Glomerular visceral epithelial cell (primary cell): ENCODE measurements around the gene CCDC59.
"Not testable (repeated sequence)": the region's sequence is repeated elsewhere in the genome, so short reads cannot be mapped to it uniquely, and the experiment has no call there.

Source experiments
- DNase-seq: peaks from one replicate; pipeline ENCODE4 v3.0.0-alpha.2; 2016; ENCODE audit errors: extremely low spot score

The CCDC59 gene, protein sequence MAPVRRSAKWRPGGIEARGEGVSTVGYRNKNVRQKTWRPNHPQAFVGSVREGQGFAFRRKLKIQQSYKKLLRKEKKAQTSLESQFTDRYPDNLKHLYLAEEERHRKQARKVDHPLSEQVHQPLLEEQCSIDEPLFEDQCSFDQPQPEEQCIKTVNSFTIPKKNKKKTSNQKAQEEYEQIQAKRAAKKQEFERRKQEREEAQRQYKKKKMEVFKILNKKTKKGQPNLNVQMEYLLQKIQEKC

DNA sequence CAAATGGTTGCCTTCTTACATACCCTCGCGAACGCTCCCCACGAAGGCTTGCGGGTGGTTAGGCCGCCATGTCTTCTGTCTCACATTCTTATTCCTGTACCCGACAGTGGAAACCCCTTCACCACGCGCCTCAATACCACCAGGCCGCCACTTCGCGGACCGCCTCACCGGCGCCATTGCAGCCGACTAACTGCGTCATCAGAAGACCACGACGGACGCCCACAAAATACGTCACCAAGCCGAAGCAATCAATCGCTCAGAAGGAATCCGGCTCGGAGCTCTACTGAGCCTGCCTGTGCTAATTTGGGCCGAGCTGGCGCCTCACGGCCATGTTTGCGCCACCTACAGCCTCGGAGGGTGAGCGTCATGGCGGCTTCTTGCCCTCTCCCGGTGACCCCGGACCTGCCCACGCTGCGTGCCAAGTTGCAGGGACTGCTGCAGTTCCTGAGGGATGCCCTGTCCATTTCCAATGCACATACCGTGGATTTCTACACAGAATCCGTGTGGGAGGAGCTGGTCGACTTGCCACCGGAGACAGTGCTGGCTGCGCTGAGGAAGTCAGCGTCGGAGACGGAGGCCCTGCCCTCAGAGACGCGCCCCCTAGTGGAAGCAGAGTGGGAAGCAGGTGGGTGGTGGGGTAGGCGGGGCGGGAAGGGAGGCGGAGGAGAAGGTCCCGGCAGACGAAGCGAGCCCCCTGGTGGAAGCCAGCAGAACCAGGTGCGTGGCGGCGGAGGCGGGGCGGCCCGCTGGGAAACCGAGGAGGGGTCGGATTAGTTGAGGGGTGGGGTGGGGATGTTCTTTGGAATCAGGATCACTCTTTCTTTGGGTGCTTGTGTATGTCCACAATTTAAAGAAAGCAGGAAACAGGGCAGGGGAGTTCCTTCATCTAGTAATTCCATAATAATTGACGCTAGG is at the start of gene CCDC59, which contains the start of gene METTL25:
TSS of gene CCDC59 (minus strand) at position 188 of the 915 bp plus-strand sequence. CDS start at position 177, 11 bp downstream.
TSS of gene METTL25 (plus strand) at position 330 of the 915 bp plus-strand sequence. CDS start at position 367, 37 bp downstream.
- peak; percentile 96 for DNase-seq

GRCh38 chr12:82407481-82407880 is 49.3 kb upstream of the CCDC59 start:
- no peak for DNase-seq

DNA sequence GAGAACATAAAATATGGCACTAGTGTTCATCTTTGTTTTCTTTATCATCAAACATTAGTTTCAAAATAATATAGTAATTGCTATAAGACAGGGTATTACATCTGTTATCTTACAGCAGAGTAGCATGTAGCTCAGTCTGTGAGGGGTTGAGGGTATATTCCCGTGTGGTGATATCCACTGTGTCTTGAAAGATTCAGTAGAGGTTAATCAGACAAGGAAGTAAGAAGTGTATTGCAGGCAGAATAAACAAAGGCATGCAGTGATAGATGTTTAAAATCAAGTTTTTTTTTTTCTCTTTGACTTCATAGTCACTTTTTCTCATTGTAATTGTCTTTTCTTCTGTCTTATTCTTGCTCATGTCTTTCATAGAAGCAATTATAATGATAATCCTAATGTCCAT is 48.5 kb upstream of the CCDC59 start:
- no peak for DNase-seq

DNA sequence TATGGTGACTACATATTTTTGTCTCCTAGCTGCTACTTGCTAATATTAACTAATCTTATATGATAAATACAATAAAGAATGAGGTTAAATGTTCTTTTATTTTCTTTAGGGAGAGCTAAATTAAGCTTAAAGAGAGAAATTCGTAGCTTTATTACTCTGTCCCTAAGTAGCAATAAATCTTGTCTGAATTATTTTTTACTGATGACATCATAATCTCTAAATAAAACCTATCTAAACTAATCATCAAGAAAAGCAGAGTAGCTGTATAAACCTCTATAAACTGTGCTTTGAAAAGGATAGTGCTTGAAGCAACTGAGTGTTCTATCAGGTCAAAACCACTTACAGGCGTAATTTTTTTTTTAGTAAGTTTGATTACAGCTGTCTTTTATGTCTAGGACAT is 42.6 kb upstream of the CCDC59 start:
- DNase-seq = no peak

DNA sequence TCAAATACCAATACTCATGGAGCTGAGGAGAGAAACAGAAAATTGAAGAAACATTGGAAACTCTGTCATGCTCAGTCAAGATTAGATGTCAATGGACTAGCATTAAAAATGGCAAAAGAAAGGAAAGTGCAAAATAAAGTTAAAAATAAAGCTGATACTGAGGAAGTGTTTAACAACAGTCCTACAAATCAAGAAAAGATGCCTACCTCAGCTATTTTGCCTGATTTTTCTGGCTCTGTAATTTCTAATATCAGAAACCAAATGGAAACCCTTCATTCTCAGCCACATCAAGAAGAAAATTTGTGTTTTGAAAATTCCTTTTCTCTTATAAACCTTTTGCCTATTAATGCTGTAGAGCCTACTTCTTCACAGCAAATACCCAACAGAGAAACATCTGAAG is 40.7 kb upstream of the CCDC59 start:
- no peak for DNase-seq

GRCh38 chr12:82383930-82384552 is 25.9 kb upstream of the CCDC59 start:
- peak; percentile 25 for DNase-seq

DNA sequence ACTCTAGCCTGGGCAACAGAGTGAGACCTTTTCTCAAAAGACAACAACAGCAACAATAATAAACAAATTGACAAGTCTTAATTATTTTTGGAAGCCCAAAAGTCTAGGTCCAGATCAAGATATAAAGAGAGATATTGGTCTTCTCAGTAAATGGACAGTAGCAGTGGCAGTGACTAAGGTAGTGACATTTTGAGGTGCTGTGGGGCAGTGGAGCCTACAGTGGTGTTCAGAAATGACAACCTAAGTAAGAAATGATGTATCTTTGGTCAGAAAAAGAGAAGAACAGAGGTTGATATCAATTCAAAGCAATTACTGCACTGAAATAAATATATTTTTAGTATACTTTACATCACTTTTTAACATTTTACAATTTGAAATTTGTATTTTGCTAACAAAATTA is 20.8 kb upstream of the CCDC59 start:
- DNase-seq = no peak

- DNase-seq = no peak
Observed at GRCh38 chr12:82375201-82375600, 17.0 kb upstream of the CCDC59 start.

- no peak for DNase-seq
Observed at GRCh38 chr12:82366197-82366596, 8.0 kb upstream of the CCDC59 start.

DNA sequence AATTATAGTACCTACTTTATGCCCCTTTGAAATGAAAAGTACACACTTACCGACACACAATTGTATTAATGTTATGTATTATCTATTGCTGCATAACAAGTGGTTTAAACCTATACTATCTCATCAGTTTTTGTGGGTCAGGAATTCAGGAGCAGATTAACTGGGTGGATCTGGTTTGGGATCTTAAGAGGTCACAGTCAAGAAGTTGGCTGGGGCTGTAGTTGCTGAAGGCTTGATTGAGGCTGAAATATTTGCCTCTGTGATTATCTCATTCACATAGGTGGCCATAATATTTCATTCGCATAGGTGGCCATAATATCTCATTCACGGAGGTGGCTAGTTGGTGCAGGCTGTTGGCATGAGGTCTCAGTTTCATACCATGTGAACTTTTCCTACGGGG is 5.8 kb upstream of the CCDC59 start:
- DNase-seq = no peak

DNA sequence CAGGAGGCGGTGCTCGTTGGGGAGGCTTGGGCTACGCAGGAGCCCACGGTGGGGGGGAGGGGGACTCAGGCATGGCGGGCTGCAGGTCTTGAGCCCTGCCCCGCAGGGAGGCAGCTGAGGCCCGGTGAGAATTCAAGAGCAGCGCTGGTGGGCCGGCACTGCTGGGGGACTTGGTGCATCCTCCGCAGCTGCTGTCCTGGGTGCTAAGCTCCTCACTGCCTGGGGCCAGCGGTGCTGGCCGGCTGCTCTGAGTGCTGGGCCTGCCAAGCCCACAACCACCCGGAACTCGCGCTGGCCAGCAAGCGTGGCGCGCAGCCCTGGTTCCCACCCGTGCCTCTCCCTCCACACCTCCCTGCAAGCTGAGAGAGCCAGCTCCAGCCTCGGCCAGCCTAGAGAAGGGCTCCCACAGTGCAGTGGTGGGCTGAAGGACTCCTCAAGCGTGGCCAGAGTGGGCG is 3.3 kb upstream of the CCDC59 start:
- DNase-seq = no peak

DNA sequence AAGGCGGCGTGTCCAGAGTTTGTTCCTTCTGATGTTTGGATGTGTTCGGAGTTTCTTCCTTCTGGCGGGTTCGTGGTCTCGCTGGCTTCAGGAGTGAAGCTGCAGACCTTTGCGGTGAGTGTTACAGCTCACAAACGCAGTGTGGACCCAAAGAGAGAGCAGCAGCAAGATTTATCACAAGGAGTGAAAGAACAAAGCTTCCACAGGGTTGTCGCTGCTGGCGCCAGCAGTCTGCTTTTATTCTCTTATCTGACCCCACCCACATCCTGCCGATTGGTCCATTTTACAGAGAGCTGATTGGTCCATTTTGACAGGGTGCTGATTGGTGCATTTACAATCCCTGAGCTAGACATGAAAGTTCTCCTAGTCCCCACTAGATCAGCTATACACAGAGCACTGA is 2.6 kb upstream of the CCDC59 start:
- not testable (repeated sequence) for DNase-seq

DNA sequence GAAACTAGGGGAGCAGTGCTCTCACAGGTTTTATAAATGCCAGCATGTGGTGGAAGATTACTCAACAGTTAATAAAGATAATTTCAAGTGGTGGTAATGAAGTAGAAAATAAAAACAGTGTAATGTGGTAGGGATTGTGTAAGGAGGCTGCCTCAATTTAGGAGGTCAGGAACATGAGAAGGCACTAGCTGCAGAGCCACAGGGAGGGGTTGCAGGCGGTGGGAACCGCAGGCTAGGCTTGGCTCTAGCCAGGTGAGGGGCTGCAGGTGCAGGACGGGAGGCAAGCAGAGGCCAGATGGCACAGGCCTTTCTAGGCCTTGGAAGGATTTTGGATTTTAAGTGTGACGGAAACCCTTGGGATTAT is 910 bp upstream of the CCDC59 start:
- peak; percentile 7 for DNase-seq

GRCh38 chr12:82357845-82358199 is 365 bp downstream of the CCDC59 start:
- no peak for DNase-seq

GRCh38 chr12:82357340-82357739 is 847 bp downstream of the CCDC59 start:
- DNase-seq = no peak

DNA sequence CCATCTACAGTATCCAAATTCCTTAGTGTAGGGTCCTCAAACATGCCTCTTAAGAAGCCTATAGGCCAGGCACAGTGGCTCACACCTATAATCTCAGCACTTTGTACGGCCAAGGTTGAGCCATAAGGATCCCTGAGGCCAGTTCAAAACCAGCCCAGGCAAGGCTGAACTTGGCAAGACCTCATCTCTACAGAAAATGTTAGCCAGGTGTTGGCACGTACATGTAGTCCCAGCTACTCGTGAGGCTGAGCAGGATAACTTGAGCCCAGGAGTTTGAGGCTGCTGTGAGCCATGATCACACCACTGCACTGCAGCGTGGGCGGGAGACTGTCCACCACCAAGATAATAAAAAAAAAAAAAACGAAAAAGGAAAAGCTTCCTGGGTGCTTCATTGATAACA is 6.8 kb downstream of the CCDC59 start:
- no peak for DNase-seq

DNA sequence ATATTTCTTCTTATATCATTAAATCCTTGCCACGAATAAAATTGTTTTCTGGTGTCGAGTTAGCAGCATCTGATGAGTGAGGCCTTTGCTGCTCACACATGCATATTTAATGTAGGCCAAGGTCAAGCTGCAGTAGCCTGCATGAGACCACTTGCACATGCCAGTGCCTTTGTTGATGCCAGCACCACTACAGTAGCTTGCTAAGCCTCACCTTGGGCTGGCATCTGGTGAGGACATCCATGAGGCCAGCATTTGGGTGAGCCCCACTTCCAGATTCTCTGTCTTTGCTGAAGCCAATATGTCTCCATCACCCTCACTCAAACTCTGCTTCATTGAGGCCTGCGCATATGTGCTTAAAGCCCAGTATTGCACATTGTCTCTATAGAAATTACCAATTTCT is 8.0 kb downstream of the CCDC59 start:
- no peak for DNase-seq

- no peak for DNase-seq
Observed at GRCh38 chr12:82329508-82329907, 28.7 kb downstream of the CCDC59 start.

GRCh38 chr12:82327861-82328260 is 30.3 kb downstream of the CCDC59 start:
- DNase-seq = no peak

DNA sequence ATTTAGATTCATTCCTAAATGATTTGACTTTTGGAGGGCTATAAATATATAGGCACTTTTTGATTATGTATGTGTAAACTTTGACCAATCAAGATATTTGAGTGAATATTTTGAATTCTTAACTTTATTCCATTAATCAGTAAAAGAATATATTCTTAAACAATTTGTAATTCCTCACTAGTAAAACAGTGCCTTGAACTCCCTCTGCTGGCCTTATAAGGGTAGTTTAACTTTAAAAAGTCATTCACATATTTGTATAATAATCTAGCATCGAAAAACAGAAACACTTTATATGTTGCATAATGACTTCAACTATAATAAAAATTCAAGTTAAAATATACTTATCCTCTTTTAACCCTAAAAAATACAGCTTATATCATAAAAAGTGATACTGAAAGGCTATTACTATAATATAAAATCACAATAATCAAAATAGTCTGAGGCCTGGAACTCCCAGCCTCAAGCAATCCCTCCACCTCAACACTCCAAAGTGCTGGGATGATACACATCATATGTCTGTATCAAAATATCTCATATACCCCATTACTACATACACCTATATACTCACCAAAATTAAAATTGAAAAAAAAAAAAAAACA is 31.2 kb downstream of the CCDC59 start:
- DNase-seq = peak; percentile 30

GRCh38 chr12:82325540-82326336 is 32.4 kb downstream of the CCDC59 start:
- no peak for DNase-seq
